Activated CD4-positive, alpha-beta T cell treated with anti-CD3 and anti-CD28 coated beads, Interleukin-2, amount 10 ng/mL, durations not matched to agents 7 days and 5 days (primary cell): Measurements from ENCODE around the gene BOC. TPM values are rescaled to one million over a fixed set of nuclear protein-coding genes. Genes with fewer than 3 reads are reported as not detected.
A peak's percentile ranks its signal among the peaks of the same experiment; 100 is the strongest.

Experiments used
- CTCF ChIA-PET: fragments of 350-600 bp; sonication (Branson Sonifier 250); formaldehyde crosslinking; loops from one replicate; lab custom pipeline; 2021; ENCODE audit warnings: antibody characterized with exemption; lab: Charles Lee
- POLR2A ChIA-PET: fragments of 350-600 bp; sonication (Branson Sonifier 250); formaldehyde crosslinking; loops from one replicate; lab custom pipeline; 2021; ENCODE audit warnings: antibody characterized with exemption; lab: Charles Lee
- DNase-seq: peaks from one replicate; pipeline ENCODE4 v3.0.0-alpha.2; 2020
- H3K27ac Mint-ChIP-seq: one replicate; pipeline ENCODE4 v1.8.0; 2021; ENCODE audit warnings: mild to moderate bottlenecking, moderate library complexity, mixed read lengths
- H3K27me3 Mint-ChIP-seq: one replicate; pipeline ENCODE4 v1.8.0; 2021; ENCODE audit warnings: mixed read lengths
- H3K36me3 Mint-ChIP-seq: one replicate; pipeline ENCODE4 v1.8.0; 2021; ENCODE audit warnings: low read depth, mixed read lengths
- H3K4me1 Mint-ChIP-seq: one replicate; pipeline ENCODE4 v1.8.0; 2021; ENCODE audit warnings: mixed read lengths
- H3K4me3 Mint-ChIP-seq: one replicate; pipeline ENCODE4 v1.8.0; 2021; ENCODE audit warnings: mild to moderate bottlenecking, moderate library complexity, mixed read lengths
- H3K9me3 Mint-ChIP-seq: one replicate; pipeline ENCODE4 v1.8.0; 2021; ENCODE audit warnings: mixed read lengths
- total RNA-seq, 2 experiments: library from RNA; stranded (reverse); gene quantifications; one replicate each; pipeline ENCODE4 v1.2.3, GENCODE V29; 2021

Gene BOC
- total RNA-seq, 2 experiments from 2014 or later = not detected

GRCh38 chr3:113271594-113272384, 60.4 kb downstream of the BOC start:
- H3K27me3 Mint-ChIP-seq = peaks cover 2% of the 10 kb centered on the region
- DNase-seq = no peak
- H3K27ac Mint-ChIP-seq = no peak overlapping the region
- no peaks in the 10 kb centered on the region for H3K9me3 Mint-ChIP-seq
- no peaks in the 10 kb centered on the region for H3K36me3 Mint-ChIP-seq
- H3K4me3 Mint-ChIP-seq = no peak overlapping the region
- ChIA-PET POLR2A (no interaction called here), CTCF (no interaction called here)
- peaks cover 6% of the 10 kb centered on the region for H3K4me1 Mint-ChIP-seq

- Mint-ChIP-seq H3K9me3 (no peaks in the 10 kb centered on the region), H3K27ac (no peak overlapping the region), H3K4me3 (no peak overlapping the region), H3K27me3 (peaks cover 2% of the 10 kb centered on the region), H3K4me1 (peaks cover 7% of the 10 kb centered on the region), H3K36me3 (no peaks in the 10 kb centered on the region)
- no peak for DNase-seq
- CTCF ChIA-PET = interaction anchor here (1.2 kb wide), 1 partner anchor 9 kb away, joined by 3 read pairs; no protein-coding TSS in a partner anchor
- POLR2A ChIA-PET = no interaction called here
Measured at GRCh38 chr3:113272385-113272779, 61.0 kb downstream of the BOC start.

GRCh38 chr3:113273011-113273410, 61.7 kb downstream of the BOC start:
- Mint-ChIP-seq H3K27me3 (peaks cover 2% of the 10 kb centered on the region), H3K27ac (no peak overlapping the region), H3K4me1 (peaks cover 7% of the 10 kb centered on the region), H3K9me3 (no peaks in the 10 kb centered on the region), H3K36me3 (no peaks in the 10 kb centered on the region), H3K4me3 (no peak overlapping the region)
- POLR2A ChIA-PET = no interaction called here
- CTCF ChIA-PET = interaction anchor here (1.2 kb wide), 1 partner anchor 9 kb away, joined by 3 read pairs; no protein-coding TSS in a partner anchor
- DNase-seq = no peak

- H3K27me3 Mint-ChIP-seq = no peaks in the 10 kb centered on the region
- H3K9me3 Mint-ChIP-seq = no peaks in the 10 kb centered on the region
- no peak for DNase-seq
- ChIA-PET CTCF (interaction anchor here (1.2 kb wide), 1 partner anchor 10 kb away, joined by 3 read pairs; no protein-coding TSS in a partner anchor), POLR2A (no interaction called here)
- H3K4me1 Mint-ChIP-seq = peaks cover 7% of the 10 kb centered on the region
- H3K27ac Mint-ChIP-seq = no peak overlapping the region
- H3K4me3 Mint-ChIP-seq = no peak overlapping the region
- no peaks in the 10 kb centered on the region for H3K36me3 Mint-ChIP-seq
Measured at GRCh38 chr3:113273604-113274378, 62.4 kb downstream of the BOC start.

GRCh38 chr3:113274425-113275257, 63.3 kb downstream of the BOC start:
- Mint-ChIP-seq H3K27me3 (no peaks in the 10 kb centered on the region), H3K27ac (no peak overlapping the region), H3K9me3 (no peaks in the 10 kb centered on the region), H3K36me3 (no peaks in the 10 kb centered on the region), H3K4me3 (no peak overlapping the region), H3K4me1 (peaks cover 7% of the 10 kb centered on the region)
- ChIA-PET POLR2A (no interaction called here), CTCF (no interaction called here)
- DNase-seq = no peak

GRCh38 chr3:113275258-113275556, 63.9 kb downstream of the BOC start:
- Mint-ChIP-seq H3K27ac (no peak overlapping the region), H3K9me3 (no peaks in the 10 kb centered on the region), H3K4me3 (no peak overlapping the region), H3K27me3 (no peaks in the 10 kb centered on the region), H3K4me1 (peaks cover 7% of the 10 kb centered on the region), H3K36me3 (no peaks in the 10 kb centered on the region)
- DNase-seq = no peak
- ChIA-PET CTCF (no interaction called here), POLR2A (no interaction called here)

- no peaks in the 10 kb centered on the region for H3K27me3 Mint-ChIP-seq
- H3K27ac Mint-ChIP-seq = no peak overlapping the region
- H3K36me3 Mint-ChIP-seq = no peaks in the 10 kb centered on the region
- DNase-seq = no peak
- H3K4me3 Mint-ChIP-seq = no peak overlapping the region
- ChIA-PET CTCF (no interaction called here), POLR2A (no interaction called here)
- no peaks in the 10 kb centered on the region for H3K9me3 Mint-ChIP-seq
- peaks cover 7% of the 10 kb centered on the region for H3K4me1 Mint-ChIP-seq
Measured at GRCh38 chr3:113275583-113275928, 64.2 kb downstream of the BOC start.

GRCh38 chr3:113275929-113276750, 64.8 kb downstream of the BOC start:
- peak overlapping the region; percentile 45 for H3K4me3 Mint-ChIP-seq
- no peaks in the 10 kb centered on the region for H3K36me3 Mint-ChIP-seq
- no peak for DNase-seq
- H3K4me1 Mint-ChIP-seq = peaks cover 7% of the 10 kb centered on the region
- H3K9me3 Mint-ChIP-seq = no peaks in the 10 kb centered on the region
- ChIA-PET CTCF (no interaction called here), POLR2A (no interaction called here)
- H3K27me3 Mint-ChIP-seq = no peaks in the 10 kb centered on the region
- peak overlapping the region; percentile 73 for H3K27ac Mint-ChIP-seq

GRCh38 chr3:113276751-113277080, 65.4 kb downstream of the BOC start:
- Mint-ChIP-seq H3K27me3 (no peaks in the 10 kb centered on the region), H3K36me3 (no peaks in the 10 kb centered on the region), H3K4me1 (peaks cover 7% of the 10 kb centered on the region), H3K4me3 (peak overlapping the region; percentile 45), H3K27ac (no peak overlapping the region), H3K9me3 (no peaks in the 10 kb centered on the region)
- ChIA-PET POLR2A (no interaction called here), CTCF (interaction anchor here (1.0 kb wide), 1 partner anchor 470 kb away, joined by 3 read pairs; the partner anchor contains the start of gene ATP6V1A)
- DNase-seq = no peak

- H3K36me3 Mint-ChIP-seq = no peaks in the 10 kb centered on the region
- ChIA-PET CTCF (interaction anchor here (1.0 kb wide), 1 partner anchor 470 kb away, joined by 3 read pairs; the partner anchor contains the start of gene ATP6V1A), POLR2A (no interaction called here)
- no peaks in the 10 kb centered on the region for H3K27me3 Mint-ChIP-seq
- no peak overlapping the region for H3K27ac Mint-ChIP-seq
- no peak overlapping the region for H3K4me3 Mint-ChIP-seq
- no peak for DNase-seq
- H3K4me1 Mint-ChIP-seq = peaks cover 7% of the 10 kb centered on the region
- no peaks in the 10 kb centered on the region for H3K9me3 Mint-ChIP-seq
Measured at GRCh38 chr3:113277414-113277813, 66.1 kb downstream of the BOC start.

GRCh38 chr3:113277941-113278598, 66.7 kb downstream of the BOC start:
- Mint-ChIP-seq H3K36me3 (no peaks in the 10 kb centered on the region), H3K27ac (no peak overlapping the region), H3K27me3 (no peaks in the 10 kb centered on the region), H3K9me3 (no peaks in the 10 kb centered on the region), H3K4me3 (no peak overlapping the region), H3K4me1 (peaks cover 7% of the 10 kb centered on the region)
- POLR2A ChIA-PET = no interaction called here
- CTCF ChIA-PET = interaction anchor here (2.0 kb wide), 1 partner anchor 10 kb away, joined by 5 read pairs; no protein-coding TSS in a partner anchor
- no peak for DNase-seq

- CTCF ChIA-PET = interaction anchor here (2.0 kb wide), 1 partner anchor 9 kb away, joined by 5 read pairs; no protein-coding TSS in a partner anchor
- Mint-ChIP-seq H3K4me1 (peaks cover 7% of the 10 kb centered on the region), H3K9me3 (no peaks in the 10 kb centered on the region), H3K4me3 (no peak overlapping the region), H3K27me3 (no peaks in the 10 kb centered on the region), H3K36me3 (no peaks in the 10 kb centered on the region), H3K27ac (no peak overlapping the region)
- POLR2A ChIA-PET = no interaction called here
- no peak for DNase-seq
Measured at GRCh38 chr3:113278599-113278955, 67.2 kb downstream of the BOC start.
